ENCODE measurements around the gene IP6K2.

IP6K2 gene

DNA sequence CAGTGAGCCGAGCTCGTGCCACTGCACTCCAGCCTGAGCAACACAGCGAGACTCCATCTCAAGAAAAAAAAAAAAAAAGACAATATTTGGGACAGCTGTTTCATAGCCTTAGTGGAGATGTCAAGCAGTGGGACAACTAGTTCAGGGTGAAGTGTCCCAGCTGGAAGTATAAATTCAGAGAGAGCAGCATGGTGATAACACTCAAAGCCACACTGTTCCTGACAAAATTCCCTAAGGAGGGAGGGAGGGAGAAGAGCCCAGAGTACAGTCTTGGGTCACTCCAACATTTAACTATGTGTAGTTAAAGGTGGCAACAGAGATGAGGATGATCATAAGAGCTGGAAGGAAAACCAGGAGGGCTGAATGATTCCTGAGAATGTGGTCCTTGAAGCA lies 21.1 kb upstream of the IP6K2 start:
- TF ChIP-seq FOXP2 (optimal IDR thresholded peaks at IDR 0.05; ENCODE audit: borderline replicate concordance, extremely low read depth, extremely low read length, insufficient read depth) (no peak), POLR2AphosphoS5 (IDR thresholded peaks at IDR 0.05; ENCODE audit: low read depth, low read length) (no peak), TAF1 (IDR thresholded peaks at IDR 0.05; ENCODE audit: borderline replicate concordance, insufficient read depth, low read length) (no peak), SIN3A (IDR thresholded peaks at IDR 0.05; ENCODE audit: borderline replicate concordance, insufficient read depth, low read length) (no peak)
- TF ChIP-seq, protein P1, sequence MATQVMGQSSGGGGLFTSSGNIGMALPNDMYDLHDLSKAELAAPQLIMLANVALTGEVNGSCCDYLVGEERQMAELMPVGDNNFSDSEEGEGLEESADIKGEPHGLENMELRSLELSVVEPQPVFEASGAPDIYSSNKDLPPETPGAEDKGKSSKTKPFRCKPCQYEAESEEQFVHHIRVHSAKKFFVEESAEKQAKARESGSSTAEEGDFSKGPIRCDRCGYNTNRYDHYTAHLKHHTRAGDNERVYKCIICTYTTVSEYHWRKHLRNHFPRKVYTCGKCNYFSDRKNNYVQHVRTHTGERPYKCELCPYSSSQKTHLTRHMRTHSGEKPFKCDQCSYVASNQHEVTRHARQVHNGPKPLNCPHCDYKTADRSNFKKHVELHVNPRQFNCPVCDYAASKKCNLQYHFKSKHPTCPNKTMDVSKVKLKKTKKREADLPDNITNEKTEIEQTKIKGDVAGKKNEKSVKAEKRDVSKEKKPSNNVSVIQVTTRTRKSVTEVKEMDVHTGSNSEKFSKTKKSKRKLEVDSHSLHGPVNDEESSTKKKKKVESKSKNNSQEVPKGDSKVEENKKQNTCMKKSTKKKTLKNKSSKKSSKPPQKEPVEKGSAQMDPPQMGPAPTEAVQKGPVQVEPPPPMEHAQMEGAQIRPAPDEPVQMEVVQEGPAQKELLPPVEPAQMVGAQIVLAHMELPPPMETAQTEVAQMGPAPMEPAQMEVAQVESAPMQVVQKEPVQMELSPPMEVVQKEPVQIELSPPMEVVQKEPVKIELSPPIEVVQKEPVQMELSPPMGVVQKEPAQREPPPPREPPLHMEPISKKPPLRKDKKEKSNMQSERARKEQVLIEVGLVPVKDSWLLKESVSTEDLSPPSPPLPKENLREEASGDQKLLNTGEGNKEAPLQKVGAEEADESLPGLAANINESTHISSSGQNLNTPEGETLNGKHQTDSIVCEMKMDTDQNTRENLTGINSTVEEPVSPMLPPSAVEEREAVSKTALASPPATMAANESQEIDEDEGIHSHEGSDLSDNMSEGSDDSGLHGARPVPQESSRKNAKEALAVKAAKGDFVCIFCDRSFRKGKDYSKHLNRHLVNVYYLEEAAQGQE (IDR thresholded peaks at IDR 0.05; ENCODE audit: insufficient read depth in 1 of 2, low read depth in 2 of 2, low read length in 2 of 2), result no peak

DNA sequence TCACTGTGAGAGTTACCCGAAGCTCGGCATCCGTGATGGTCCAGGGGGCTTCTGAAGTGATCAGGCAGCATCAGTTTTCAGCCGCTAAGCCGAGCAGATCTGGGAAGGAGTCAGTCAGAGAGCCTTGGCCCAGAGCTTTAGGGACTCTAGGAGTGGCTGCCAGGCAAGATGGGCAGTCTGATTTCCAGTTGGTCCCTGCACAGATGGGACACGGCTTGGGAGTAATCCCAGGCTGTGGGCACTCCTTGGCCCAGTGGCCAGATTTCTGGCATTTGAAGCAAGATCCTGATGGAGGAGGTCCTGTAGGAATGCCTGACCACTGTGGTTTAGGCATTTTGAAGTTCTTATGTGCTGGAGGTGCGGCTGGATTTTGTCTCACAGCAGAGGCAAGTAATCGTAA lies 10.5 kb upstream of the IP6K2 start:
- TF ChIP-seq TAF1 (IDR thresholded peaks at IDR 0.05; ENCODE audit: borderline replicate concordance, insufficient read depth, low read length), result no peak
- TF ChIP-seq, protein P1 (IDR thresholded peaks at IDR 0.05; ENCODE audit: insufficient read depth in 1 of 2, low read depth in 2 of 2, low read length in 2 of 2), result no peak
- no peak for TF ChIP-seq POLR2AphosphoS5 (IDR thresholded peaks at IDR 0.05; ENCODE audit: low read depth, low read length)
- no peak for TF ChIP-seq SIN3A (IDR thresholded peaks at IDR 0.05; ENCODE audit: borderline replicate concordance, insufficient read depth, low read length)
- no peak for TF ChIP-seq FOXP2 (optimal IDR thresholded peaks at IDR 0.05; ENCODE audit: borderline replicate concordance, extremely low read depth, extremely low read length, insufficient read depth)

- TF ChIP-seq FOXP2 (optimal IDR thresholded peaks at IDR 0.05; ENCODE audit: borderline replicate concordance, extremely low read depth, extremely low read length, insufficient read depth) (no peak), TAF1 (IDR thresholded peaks at IDR 0.05; ENCODE audit: borderline replicate concordance, insufficient read depth, low read length) (no peak), SIN3A (IDR thresholded peaks at IDR 0.05; ENCODE audit: borderline replicate concordance, insufficient read depth, low read length) (no peak), POLR2AphosphoS5 (IDR thresholded peaks at IDR 0.05; ENCODE audit: low read depth, low read length) (no peak)
- TF ChIP-seq, protein P1 (IDR thresholded peaks at IDR 0.05; ENCODE audit: insufficient read depth in 1 of 2, low read depth in 2 of 2, low read length in 2 of 2), result no peak
Measured at GRCh38 chr3:48723725-48724124, 6.7 kb upstream of the IP6K2 start.

DNA sequence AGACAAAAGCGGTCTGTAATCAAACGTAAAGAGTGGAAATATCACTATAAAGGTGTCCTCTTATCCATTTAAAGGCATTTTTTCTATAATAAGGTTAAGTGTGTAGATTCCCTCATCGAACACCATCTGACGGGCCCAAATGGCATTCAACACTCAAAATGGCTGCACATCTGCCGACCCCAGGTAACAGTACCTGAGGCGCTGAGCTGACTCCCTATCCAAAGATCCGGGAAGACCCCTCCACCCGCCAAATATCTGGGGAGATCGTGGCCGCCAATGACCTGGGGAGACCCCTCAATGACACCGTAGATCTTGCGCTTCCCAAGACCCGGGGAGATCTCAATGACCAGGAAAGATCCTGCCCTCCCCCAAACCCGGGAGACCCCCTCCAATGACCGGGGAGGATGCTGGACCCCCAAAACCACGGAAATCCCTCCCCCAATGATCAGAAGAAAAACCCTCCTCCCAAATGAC lies 476 bp downstream of the IP6K2 start:
- TF ChIP-seq TAF1 (IDR thresholded peaks at IDR 0.05; ENCODE audit: borderline replicate concordance, insufficient read depth, low read length), result no peak
- TF ChIP-seq SIN3A (IDR thresholded peaks at IDR 0.05; ENCODE audit: borderline replicate concordance, insufficient read depth, low read length), result no peak
- TF ChIP-seq POLR2AphosphoS5 (IDR thresholded peaks at IDR 0.05; ENCODE audit: low read depth, low read length), result no peak
- no peak for TF ChIP-seq FOXP2 (optimal IDR thresholded peaks at IDR 0.05; ENCODE audit: borderline replicate concordance, extremely low read depth, extremely low read length, insufficient read depth)
- TF ChIP-seq, protein P1 (IDR thresholded peaks at IDR 0.05; ENCODE audit: insufficient read depth in 1 of 2, low read depth in 2 of 2, low read length in 2 of 2), result no peak

Data from PFSK-1 (cell line).